ENCODE data around the gene PTPRM. TPM values are rescaled to one million over a fixed set of nuclear protein-coding genes. Genes with fewer than 3 reads are reported as not detected.

PTPRM gene
- total RNA-seq, 1 experiment from 2014 or later: 11.1 TPM

GRCh38 chr18:7568426-7568825 lies 1.3 kb downstream of the PTPRM start:
- TF ChIP-seq ZNF423 (CRISPR knock-in tag; IDR thresholded peaks at IDR 0.05): peak; percentile 86
- 0 out of 2 replicates have a peak, but pooled peaks have one; percentile 53 for TF ChIP-seq HMGXB4 (CRISPR knock-in tag; IDR thresholded peaks at IDR 0.05)
- 0 out of 2 replicates have a peak, but pooled peaks have one; percentile 52 for TF ChIP-seq STAT6 (CRISPR knock-in tag; conservative IDR thresholded peaks at IDR 0.05; ENCODE audit: low read depth)
- no peak for TF ChIP-seq FOXK1 (CRISPR knock-in tag; IDR thresholded peaks at IDR 0.05)
- TF ChIP-seq NR2C2 (CRISPR knock-in tag; IDR thresholded peaks at IDR 0.05): no peak
- TF ChIP-seq ZNF232 (CRISPR knock-in tag; IDR thresholded peaks at IDR 0.05): no peak
- TF ChIP-seq ZBTB43 (CRISPR knock-in tag; IDR thresholded peaks at IDR 0.05): peak; percentile 88; the same call in 1 of the 2 replicates
- no peak for TF ChIP-seq MXD4 (CRISPR knock-in tag; IDR thresholded peaks at IDR 0.05; ENCODE audit: borderline replicate concordance)
- POLR2A ChIA-PET: no interaction called here
- ATAC-seq (peak; percentile 18), DNase-seq (ENCODE audit: low spot score) (peak; percentile 70)
- Mint-ChIP-seq H3K27me3 (ENCODE audit: low read depth) (peaks cover 41% of the 10 kb centered on the region), H3K4me3 (peak overlapping the region; percentile 76), H3K9me3 (peaks cover 10% of the 10 kb centered on the region), H3K36me3 (peaks cover 6% of the 10 kb centered on the region), H3K4me1 (peaks cover 13% of the 10 kb centered on the region), H3K27ac (no peak overlapping the region)
- CTCF ChIA-PET: interaction anchor here (1.2 to 3.1 kb wide), 10 partner anchors 8 to 296 kb away, joined by 3 to 84 read pairs (median 10); no protein-coding TSS in a partner anchor

- Mint-ChIP-seq H3K36me3 (peaks cover 6% of the 10 kb centered on the region), H3K27me3 (ENCODE audit: low read depth) (peaks cover 20% of the 10 kb centered on the region), H3K4me3 (no peak overlapping the region), H3K27ac (no peak overlapping the region), H3K9me3 (peaks cover 10% of the 10 kb centered on the region), H3K4me1 (peaks cover 28% of the 10 kb centered on the region)
- DNase-seq (ENCODE audit: low spot score): no peak
- no peak for ATAC-seq
- ChIA-PET CTCF (no interaction called here), POLR2A (no interaction called here)
- TF ChIP-seq TEAD1 (CRISPR knock-in tag; IDR thresholded peaks at IDR 0.05): no peak
- no peak for TF ChIP-seq NR1H2 (CRISPR knock-in tag; IDR thresholded peaks at IDR 0.05)
- TF ChIP-seq CREM (CRISPR knock-in tag; IDR thresholded peaks at IDR 0.05): no peak
- no peak for TF ChIP-seq ZNF416 (CRISPR knock-in tag; IDR thresholded peaks at IDR 0.05)
- no peak for TF ChIP-seq FOXP4 (CRISPR knock-in tag; IDR thresholded peaks at IDR 0.05)
- no peak for TF ChIP-seq CREB1 (CRISPR knock-in tag; IDR thresholded peaks at IDR 0.05)
- TF ChIP-seq AFF4 (CRISPR knock-in tag; IDR thresholded peaks at IDR 0.05; ENCODE audit: borderline replicate concordance): no peak
- no peak for TF ChIP-seq NFE2L1 (CRISPR knock-in tag; IDR thresholded peaks at IDR 0.05)
These were observed 4.5 kb downstream of the PTPRM start for GRCh38 chr18:7571626-7572025.
